Keratinocyte (primary cell): ENCODE results near the gene ERFE. TPM values are rescaled to one million over a fixed set of nuclear protein-coding genes. Genes with fewer than 3 reads are reported as not detected.

Source experiments
- DNase-seq: peaks from one replicate; pipeline ENCODE4 v3.0.0-alpha.2; 2011; ENCODE audit warnings: low read depth, missing footprints, low spot score
- FAIRE-seq: peaks from 2 replicates; lab custom pipeline; 2011; peaks lifted over from hg19 to GRCh38; lab: Jason Lieb, UNC
- H2AFZ ChIP-seq: 2 replicates; pipeline ENCODE4 v1.6.0; 2012; ENCODE audit warnings: low read length, control low read depth, inconsistent platforms; ENCODE audit not compliant: control insufficient read depth
- H3K27ac ChIP-seq: 2 replicates; pipeline ENCODE4 v1.5.1; 2011; ENCODE audit warnings: low read length; ENCODE audit not compliant: control insufficient read depth, insufficient read depth
- H3K27me3 ChIP-seq: 3 replicates; pipeline ENCODE4 v1.6.0; 2011; ENCODE audit warnings: low read length; ENCODE audit not compliant: control insufficient read depth, insufficient read depth; ENCODE audit errors: extremely low read depth
- H3K36me3 ChIP-seq, 2 experiments: 2 replicates in 1 of 2; 3 replicates in 1 of 2; pipeline ENCODE4 v1.5.1; 2011; ENCODE audit warnings: low read length in 2 of 2, mild to moderate bottlenecking in 1 of 2; ENCODE audit not compliant: control insufficient read depth in 2 of 2, insufficient read depth in 2 of 2; ENCODE audit errors: extremely low read depth in 1 of 2
- H3K4me1 ChIP-seq: 3 replicates; pipeline ENCODE4 v1.5.1; 2011; ENCODE audit warnings: low read length; ENCODE audit not compliant: control insufficient read depth, insufficient read depth; ENCODE audit errors: extremely low read depth
- H3K4me2 ChIP-seq: 3 replicates; pipeline ENCODE4 v1.6.0; 2011; ENCODE audit warnings: low read depth, low read length; ENCODE audit not compliant: control insufficient read depth, insufficient read depth; ENCODE audit errors: extremely low read depth
- H3K4me3 ChIP-seq, 3 experiments: fragments of 200-600 bp in 1 of 3; sonication (generic) in 1 of 3; 2 replicates in 2 of 3; 3 replicates in 1 of 3; pipeline ENCODE4 v1.5.1; 2011 to 2016; ENCODE audit warnings: low read length in 3 of 3, mild to moderate bottlenecking in 3 of 3, control low read depth in 2 of 3, inconsistent platforms in 1 of 3, low read depth in 1 of 3, mixed read lengths in 1 of 3, mixed run types in 1 of 3, moderate library complexity in 1 of 3; ENCODE audit not compliant: control insufficient read depth in 2 of 3, insufficient read depth in 2 of 3; ENCODE audit errors: extremely low read depth in 1 of 3
- H3K79me2 ChIP-seq: 2 replicates; pipeline ENCODE4 v1.6.0; 2012; ENCODE audit warnings: low read length; ENCODE audit not compliant: control insufficient read depth, insufficient read depth
- H3K9ac ChIP-seq: 3 replicates; pipeline ENCODE4 v1.6.0; 2011; ENCODE audit warnings: low read length; ENCODE audit not compliant: control insufficient read depth, insufficient read depth; ENCODE audit errors: extremely low read depth
- H3K9me1 ChIP-seq: 3 replicates; pipeline ENCODE4 v1.6.0; 2011; ENCODE audit warnings: low read length; ENCODE audit not compliant: control insufficient read depth, insufficient read depth; ENCODE audit errors: extremely low read depth
- H3K9me3 ChIP-seq: 2 replicates; pipeline ENCODE4 v1.5.1; 2012; ENCODE audit warnings: low read depth, low read length; ENCODE audit not compliant: control insufficient read depth
- H4K20me1 ChIP-seq: 3 replicates; pipeline ENCODE4 v1.6.0; 2011; ENCODE audit warnings: low read length; ENCODE audit not compliant: control insufficient read depth, insufficient read depth; ENCODE audit errors: extremely low read depth
- CTCF ChIP-seq, 3 experiments: IDR thresholded peaks in 1 of 3; conservative IDR thresholded peaks in 1 of 3; optimal IDR thresholded peaks in 1 of 3; 2 replicates in 2 of 3; 3 replicates in 1 of 3; pipeline versions ENCODE3 to v1.5.1; 2011; ENCODE audit warnings: low read length in 3 of 3, mild to moderate bottlenecking in 3 of 3, moderate library complexity in 2 of 3, control low read depth in 1 of 3, inconsistent platforms in 1 of 3; ENCODE audit not compliant: insufficient read depth in 2 of 3; ENCODE audit errors: extremely low read depth in 1 of 3
- EZH2 ChIP-seq: IDR thresholded peaks from one replicate; pipeline ENCODE4 v1.6.1; 2012; ENCODE audit warnings: inconsistent platforms, mild to moderate bottlenecking, low read length, moderate library complexity
- dilution Hi-C: fragments of 300-500 bp; cut with MboI; formaldehyde crosslinking; loops from one replicate; pipeline ENCODE4 v1.7.0; 2020; ENCODE audit warnings: low sequenced_read_pairs; ENCODE audit not compliant: extremely low pct_ligation_motif_present
- polyA plus RNA-seq, 5 experiments: library from polyadenylated mRNA; depleted of rRNA in 3 of 5; stranded (reverse) in 3 of 5; stranded (forward) in 1 of 5; unstranded in 1 of 5; fragments of >200 nt; gene quantifications; 1 replicate in 1 of 5; 2 replicates in 3 of 5; 3 replicates in 1 of 5; pipeline versions ENCODE4 v1.2.1 to v1.2.3, GENCODE V29; 2011 to 2012; ENCODE audit warnings: missing spikeins in 2 of 5, low read depth in 1 of 5, low replicate concordance in 1 of 5

The ERFE gene
- polyA plus RNA-seq, 1 donor (not counting 4 experiments of a cell fraction or from before 2014, with no cell fraction given), result 0.14 TPM

GRCh38 chr2:238190445-238190844, 31.7 kb downstream of the ERFE start:
- no peaks in the 10 kb centered on the region for H3K9me3 ChIP-seq
- dilution Hi-C loops, result no loop called here
- peaks cover 31 to 48% of the 10 kb centered on the region in 2 experiments for H3K36me3 ChIP-seq
- H3K4me2 ChIP-seq, result no peak overlapping the region
- no peaks in the 10 kb centered on the region for H3K27me3 ChIP-seq
- H3K9ac ChIP-seq, result no peak overlapping the region
- peaks cover 7% of the 10 kb centered on the region for H4K20me1 ChIP-seq
- H2AFZ ChIP-seq, result no peak overlapping the region
- H3K4me3 ChIP-seq, result no peak overlapping the region
- FAIRE-seq (no peak), DNase-seq (no peak)
- no peaks in the 10 kb centered on the region for H3K4me1 ChIP-seq
- TF ChIP-seq EZH2 (no peak), CTCF (optimal IDR thresholded peaks at IDR 0.05 in 1 of 3, IDR thresholded peaks at IDR 0.05 in 1 of 3, conservative IDR thresholded peaks at IDR 0.05 in 1 of 3; ENCODE audit: extremely low read depth in 1 of 3, insufficient read depth in 2 of 3, low read length in 3 of 3) (no peak)
- peaks cover 12% of the 10 kb centered on the region for H3K79me2 ChIP-seq
- H3K9me1 ChIP-seq, result no peaks in the 10 kb centered on the region
- H3K27ac ChIP-seq, result no peak overlapping the region

DNA sequence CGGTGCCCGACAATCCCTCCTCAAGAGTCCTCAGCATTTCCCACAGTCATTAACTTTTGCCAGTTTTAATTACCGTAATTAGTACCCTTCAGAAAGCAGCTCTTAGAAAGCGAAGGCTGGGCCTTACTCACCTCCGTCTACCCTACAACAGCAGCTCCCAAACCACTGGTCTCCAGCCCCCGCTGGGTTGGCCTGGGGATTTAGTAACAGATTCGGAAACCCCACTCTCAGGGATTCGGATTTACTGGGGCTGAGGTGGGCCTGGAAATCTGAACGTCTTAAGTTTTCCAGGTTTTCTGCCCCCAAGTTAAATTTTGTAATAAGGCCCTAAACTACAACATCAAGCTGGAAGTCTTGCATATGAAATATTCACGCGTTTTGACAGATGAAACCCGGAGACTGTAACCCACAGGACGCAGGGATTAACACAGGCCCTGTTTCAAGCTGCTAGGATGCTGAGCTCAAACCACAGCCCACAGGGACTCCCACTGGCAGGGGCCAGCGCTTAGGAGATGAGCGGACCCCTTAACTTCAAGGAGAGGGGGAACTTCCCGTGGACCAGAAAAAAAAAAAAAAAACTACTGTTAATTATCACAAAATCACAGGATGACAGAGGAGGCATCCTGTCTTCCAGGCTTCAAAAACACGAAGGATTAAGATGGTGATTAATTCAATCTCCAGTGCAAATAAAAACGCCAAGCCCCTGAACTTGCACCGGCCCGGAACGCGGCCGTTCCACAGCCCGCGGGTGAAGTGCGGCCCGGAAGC, 43.7 kb downstream of the ERFE start:
- Histone ChIP-seq H3K4me1 (peaks cover 15% of the 10 kb centered on the region), H3K79me2 (peaks cover 59% of the 10 kb centered on the region), H3K27me3 (peaks cover 3% of the 10 kb centered on the region), H2AFZ (no peak overlapping the region), H3K9ac (peak overlapping the region; percentile 73), H3K27ac (peak overlapping the region; percentile 69), H3K9me3 (no peaks in the 10 kb centered on the region), H3K36me3 (no peaks in the 10 kb centered on the region), H4K20me1 (peaks cover 23% of the 10 kb centered on the region), H3K9me1 (peaks cover 3% of the 10 kb centered on the region), H3K4me2 (peak overlapping the region; percentile 92), H3K4me3 (peak overlapping the region; percentile 60 to 97 (median 92))
- TF ChIP-seq EZH2 (no peak), CTCF (optimal IDR thresholded peaks at IDR 0.05 in 1 of 3, IDR thresholded peaks at IDR 0.05 in 1 of 3, conservative IDR thresholded peaks at IDR 0.05 in 1 of 3; ENCODE audit: extremely low read depth in 1 of 3, insufficient read depth in 2 of 3, low read length in 3 of 3) (no peak)
- FAIRE-seq, result peak; percentile 41
- dilution Hi-C loops, result no loop called here
- DNase-seq, result no peak
